ENCODE data around the gene PAOX.

Gene PAOX

GRCh38 chr10:133440633-133441285 is 61.7 kb downstream of the PAOX start:
- no peak for DNase-seq

Data from NCI-H1436 (cell line).